NCI-H510A treated with DMSO at 0.1 percent for 48 hours (cell line): ENCODE data around the gene RALGAPA1.
"Not testable (repeated sequence)": the region's sequence is repeated elsewhere in the genome, so short reads cannot be mapped to it uniquely, and the experiment has no call there.

Source experiments
- DNase-seq: peaks from one replicate; lab custom pipeline; 2025; lab: John Stamatoyannopoulos, UW

The RALGAPA1 gene

GRCh38 chr14:35761922-35762321 lies 47.2 kb downstream of the RALGAPA1 start:
- no peak for DNase-seq

- DNase-seq: no peak
Measured at GRCh38 chr14:35760143-35760542, 49.0 kb downstream of the RALGAPA1 start.

GRCh38 chr14:35758523-35759129 lies 50.5 kb downstream of the RALGAPA1 start:
- DNase-seq: no peak

GRCh38 chr14:35754671-35755070 lies 54.4 kb downstream of the RALGAPA1 start:
- no peak for DNase-seq

- DNase-seq: no peak
Measured at GRCh38 chr14:35752380-35752779, 56.7 kb downstream of the RALGAPA1 start.

- no peak for DNase-seq
Measured at GRCh38 chr14:35750202-35750904, 58.7 kb downstream of the RALGAPA1 start.

GRCh38 chr14:35747379-35747778 lies 61.7 kb downstream of the RALGAPA1 start:
- DNase-seq: peak; percentile 68

GRCh38 chr14:35742442-35742841 lies 66.7 kb downstream of the RALGAPA1 start:
- DNase-seq: no peak

GRCh38 chr14:35742032-35742371 lies 67.1 kb downstream of the RALGAPA1 start:
- no peak for DNase-seq

- DNase-seq: no peak
Measured at GRCh38 chr14:35741345-35742031, 67.6 kb downstream of the RALGAPA1 start.

- no peak for DNase-seq
Measured at GRCh38 chr14:35740215-35740614, 68.9 kb downstream of the RALGAPA1 start.

GRCh38 chr14:35735163-35735562 lies 73.9 kb downstream of the RALGAPA1 start:
- DNase-seq: not testable (repeated sequence)

- not testable (repeated sequence) for DNase-seq
Measured at GRCh38 chr14:35733510-35733909, 75.6 kb downstream of the RALGAPA1 start.

GRCh38 chr14:35730871-35731270 lies 78.2 kb downstream of the RALGAPA1 start:
- no peak for DNase-seq

- no peak for DNase-seq
Measured at GRCh38 chr14:35727764-35728163, 81.3 kb downstream of the RALGAPA1 start.

GRCh38 chr14:35725930-35726329 lies 83.2 kb downstream of the RALGAPA1 start:
- DNase-seq: no peak

GRCh38 chr14:35715079-35715478 lies 94.0 kb downstream of the RALGAPA1 start:
- DNase-seq: no peak

GRCh38 chr14:35712466-35712865 lies 96.6 kb downstream of the RALGAPA1 start:
- DNase-seq: no peak

- DNase-seq: no peak
Measured at GRCh38 chr14:35708062-35708461, 101.0 kb downstream of the RALGAPA1 start.

- no peak for DNase-seq
Measured at GRCh38 chr14:35705636-35706035, 103.5 kb downstream of the RALGAPA1 start.

- no peak for DNase-seq
Measured at GRCh38 chr14:35704793-35705493, 104.2 kb downstream of the RALGAPA1 start.

GRCh38 chr14:35701531-35701930 lies 107.6 kb downstream of the RALGAPA1 start:
- no peak for DNase-seq
